ENCODE measurements around the gene EGLN1.

EGLN1 gene

DNA sequence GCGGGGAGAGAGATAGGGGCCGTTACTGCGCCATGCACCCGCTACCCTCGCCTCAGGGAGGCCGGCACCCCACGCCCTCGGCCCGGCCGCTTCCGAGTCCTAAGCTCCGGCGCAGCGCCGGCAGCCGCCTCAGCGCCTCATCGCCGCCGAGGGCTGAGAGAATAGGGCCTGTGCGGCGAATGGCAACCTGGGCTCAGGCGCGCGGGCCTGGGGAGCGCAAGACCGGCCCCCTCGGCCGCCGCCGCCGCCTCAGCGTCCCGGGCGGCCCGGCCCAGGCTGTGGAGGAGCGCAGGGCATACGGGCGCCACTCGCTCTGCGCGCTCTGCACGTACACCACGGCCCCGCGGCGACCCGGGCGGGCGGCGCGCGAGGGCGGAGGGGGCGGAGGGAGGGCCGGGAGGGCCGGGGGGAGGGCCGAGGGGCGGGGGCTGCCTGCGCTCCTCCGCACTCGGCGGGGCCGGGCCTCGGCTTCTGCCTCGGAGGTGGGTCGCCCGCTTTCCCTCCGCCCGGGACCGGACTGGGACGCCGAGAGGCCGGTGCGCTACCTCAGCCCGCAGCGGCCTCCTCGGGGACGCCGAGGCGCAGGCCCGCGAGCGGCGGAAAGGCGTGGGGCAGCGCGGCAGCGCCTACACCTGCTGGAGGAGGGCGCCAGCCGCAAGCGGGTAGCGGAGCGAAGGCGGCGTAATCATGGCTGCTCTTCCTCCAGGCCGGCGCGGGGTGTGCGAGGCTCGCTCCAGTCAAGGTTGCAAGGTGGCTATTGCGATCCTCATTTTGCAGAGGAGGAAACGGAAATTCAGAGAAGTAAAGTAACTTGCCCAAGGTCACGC is at the start of gene EGLN1:
EGLN1 (minus strand) TSS at position 317 of the 827 bp plus-strand sequence. CDS start 399 bp downstream, outside the sequence.
- H3K9me3 ChIP-seq (ENCODE audit: control insufficient read depth, insufficient read depth, low read depth, low read length) = no peaks in the 10 kb centered on the region
- H3K4me1 ChIP-seq (ENCODE audit: control insufficient read depth, insufficient read depth, low read length) = peaks cover 24% of the 10 kb centered on the region
- H3K36me3 ChIP-seq (ENCODE audit: control insufficient read depth in 2 of 2, insufficient read depth in 1 of 2, low read length in 2 of 2) = no peaks in the 10 kb centered on the region; a peak in 1 of 3 replicates
- ChIA-PET CTCF (interaction anchor here (2.0 kb wide), 1 partner anchor 65 kb away, joined by 13 read pairs; no protein-coding TSS in a partner anchor), POLR2A (interaction anchor here (0.8 to 2.3 kb wide), 4 partner anchors 57 to 109 kb away, joined by 3 to 7 read pairs (median 4); partner anchors contain the start of gene TSNAX)
- H3K27ac ChIP-seq (ENCODE audit: extremely low read depth, low read depth, low read length) = peak within 1 kb of the TSS; percentile 98
- peak within 1 kb of the TSS; percentile 97 for H3K4me3 ChIP-seq (ENCODE audit: low read depth, low read length)
- TF ChIP-seq IKZF3 (tag by site-specific recombination; IDR thresholded peaks at IDR 0.05) = peak; percentile 72; the same call in 1 of the 2 replicates
- TF ChIP-seq, protein P1, sequence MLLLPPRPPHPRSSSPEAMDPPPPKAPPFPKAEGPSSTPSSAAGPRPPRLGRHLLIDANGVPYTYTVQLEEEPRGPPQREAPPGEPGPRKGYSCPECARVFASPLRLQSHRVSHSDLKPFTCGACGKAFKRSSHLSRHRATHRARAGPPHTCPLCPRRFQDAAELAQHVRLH (tag by site-specific recombination; IDR thresholded peaks at IDR 0.05) = peak; percentile 86
- TF ChIP-seq, protein P2, sequence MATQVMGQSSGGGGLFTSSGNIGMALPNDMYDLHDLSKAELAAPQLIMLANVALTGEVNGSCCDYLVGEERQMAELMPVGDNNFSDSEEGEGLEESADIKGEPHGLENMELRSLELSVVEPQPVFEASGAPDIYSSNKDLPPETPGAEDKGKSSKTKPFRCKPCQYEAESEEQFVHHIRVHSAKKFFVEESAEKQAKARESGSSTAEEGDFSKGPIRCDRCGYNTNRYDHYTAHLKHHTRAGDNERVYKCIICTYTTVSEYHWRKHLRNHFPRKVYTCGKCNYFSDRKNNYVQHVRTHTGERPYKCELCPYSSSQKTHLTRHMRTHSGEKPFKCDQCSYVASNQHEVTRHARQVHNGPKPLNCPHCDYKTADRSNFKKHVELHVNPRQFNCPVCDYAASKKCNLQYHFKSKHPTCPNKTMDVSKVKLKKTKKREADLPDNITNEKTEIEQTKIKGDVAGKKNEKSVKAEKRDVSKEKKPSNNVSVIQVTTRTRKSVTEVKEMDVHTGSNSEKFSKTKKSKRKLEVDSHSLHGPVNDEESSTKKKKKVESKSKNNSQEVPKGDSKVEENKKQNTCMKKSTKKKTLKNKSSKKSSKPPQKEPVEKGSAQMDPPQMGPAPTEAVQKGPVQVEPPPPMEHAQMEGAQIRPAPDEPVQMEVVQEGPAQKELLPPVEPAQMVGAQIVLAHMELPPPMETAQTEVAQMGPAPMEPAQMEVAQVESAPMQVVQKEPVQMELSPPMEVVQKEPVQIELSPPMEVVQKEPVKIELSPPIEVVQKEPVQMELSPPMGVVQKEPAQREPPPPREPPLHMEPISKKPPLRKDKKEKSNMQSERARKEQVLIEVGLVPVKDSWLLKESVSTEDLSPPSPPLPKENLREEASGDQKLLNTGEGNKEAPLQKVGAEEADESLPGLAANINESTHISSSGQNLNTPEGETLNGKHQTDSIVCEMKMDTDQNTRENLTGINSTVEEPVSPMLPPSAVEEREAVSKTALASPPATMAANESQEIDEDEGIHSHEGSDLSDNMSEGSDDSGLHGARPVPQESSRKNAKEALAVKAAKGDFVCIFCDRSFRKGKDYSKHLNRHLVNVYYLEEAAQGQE (tag by site-specific recombination; IDR thresholded peaks at IDR 0.05) = peak; percentile 76
- peak; percentile 61 for TF ChIP-seq SP2 (tag by site-specific recombination; IDR thresholded peaks at IDR 0.05)
- TF ChIP-seq ZFP69B (tag by site-specific recombination; IDR thresholded peaks at IDR 0.05) = peak; percentile 76
- TF ChIP-seq ZBTB10 (tag by site-specific recombination; IDR thresholded peaks at IDR 0.05) = 0 out of 2 replicates have a peak, but pooled peaks have one; percentile 26
- peak; percentile 66 for TF ChIP-seq FEZF1 (tag by site-specific recombination; IDR thresholded peaks at IDR 0.05)
- 0 out of 2 replicates have a peak, but pooled peaks have one; percentile 15 for TF ChIP-seq ZNF18 (tag by site-specific recombination; IDR thresholded peaks at IDR 0.05)
- peak; percentile 85 for TF ChIP-seq ZNF341 (tag by site-specific recombination; IDR thresholded peaks at IDR 0.05; ENCODE audit: low read depth)
- TF ChIP-seq ZNF76 (tag by site-specific recombination; IDR thresholded peaks at IDR 0.05; ENCODE audit: borderline replicate concordance, low read depth) = peak; percentile 81; the same call in 1 of the 2 replicates
- peak; percentile 51 for TF ChIP-seq ZNF146 (tag by site-specific recombination; IDR thresholded peaks at IDR 0.05)
- TF ChIP-seq ZNF184 (tag by site-specific recombination; IDR thresholded peaks at IDR 0.05) = peak; percentile 79; the same call in 1 of the 2 replicates
- peak; percentile 39; the same call in 1 of the 2 replicates for TF ChIP-seq WT1 (tag by site-specific recombination; IDR thresholded peaks at IDR 0.05)
- TF ChIP-seq, protein P3, sequence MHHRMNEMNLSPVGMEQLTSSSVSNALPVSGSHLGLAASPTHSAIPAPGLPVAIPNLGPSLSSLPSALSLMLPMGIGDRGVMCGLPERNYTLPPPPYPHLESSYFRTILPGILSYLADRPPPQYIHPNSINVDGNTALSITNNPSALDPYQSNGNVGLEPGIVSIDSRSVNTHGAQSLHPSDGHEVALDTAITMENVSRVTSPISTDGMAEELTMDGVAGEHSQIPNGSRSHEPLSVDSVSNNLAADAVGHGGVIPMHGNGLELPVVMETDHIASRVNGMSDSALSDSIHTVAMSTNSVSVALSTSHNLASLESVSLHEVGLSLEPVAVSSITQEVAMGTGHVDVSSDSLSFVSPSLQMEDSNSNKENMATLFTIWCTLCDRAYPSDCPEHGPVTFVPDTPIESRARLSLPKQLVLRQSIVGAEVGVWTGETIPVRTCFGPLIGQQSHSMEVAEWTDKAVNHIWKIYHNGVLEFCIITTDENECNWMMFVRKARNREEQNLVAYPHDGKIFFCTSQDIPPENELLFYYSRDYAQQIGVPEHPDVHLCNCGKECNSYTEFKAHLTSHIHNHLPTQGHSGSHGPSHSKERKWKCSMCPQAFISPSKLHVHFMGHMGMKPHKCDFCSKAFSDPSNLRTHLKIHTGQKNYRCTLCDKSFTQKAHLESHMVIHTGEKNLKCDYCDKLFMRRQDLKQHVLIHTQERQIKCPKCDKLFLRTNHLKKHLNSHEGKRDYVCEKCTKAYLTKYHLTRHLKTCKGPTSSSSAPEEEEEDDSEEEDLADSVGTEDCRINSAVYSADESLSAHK (tag by site-specific recombination; IDR thresholded peaks at IDR 0.05) = no peak
- peak; percentile 97 for TF ChIP-seq ZBTB20 (tag by site-specific recombination; IDR thresholded peaks at IDR 0.05)
- peak; percentile 98 for TF ChIP-seq ZNF501 (tag by site-specific recombination; IDR thresholded peaks at IDR 0.05)
- TF ChIP-seq SP7 (tag by site-specific recombination; IDR thresholded peaks at IDR 0.05) = peak; percentile 90
- peak; percentile 82; the same call in 1 of the 2 replicates for TF ChIP-seq OVOL3 (tag by site-specific recombination; IDR thresholded peaks at IDR 0.05)
- peak; percentile 96 for TF ChIP-seq ZNF660 (tag by site-specific recombination; IDR thresholded peaks at IDR 0.05)
- TF ChIP-seq ZNF677 (tag by site-specific recombination; IDR thresholded peaks at IDR 0.05) = peak; percentile 1; the same call in 1 of the 2 replicates
- TF ChIP-seq EGR2 (tag by site-specific recombination; IDR thresholded peaks at IDR 0.05; ENCODE audit: low read depth) = peak; percentile 93
- peak; percentile 98 for TF ChIP-seq ZBTB8A (tag by site-specific recombination; IDR thresholded peaks at IDR 0.05)
- peak; percentile 60 for TF ChIP-seq OSR2 (tag by site-specific recombination; IDR thresholded peaks at IDR 0.05)
- peak; percentile 72; the same call in 1 of the 2 replicates for TF ChIP-seq INSM2 (tag by site-specific recombination; IDR thresholded peaks at IDR 0.05)
